ENCODE measurements around the gene ING4.

The ING4 gene

GRCh38 chr12:6664902-6665301 lies 2.0 kb upstream of the ING4 start:
- TF ChIP-seq EP300 (IDR thresholded peaks at IDR 0.05; ENCODE audit: borderline replicate concordance) (no peak), CEBPB (IDR thresholded peaks at IDR 0.05) (peak; percentile 31; the same call in 1 of the 2 replicates)

GRCh38 chr12:6662602-6662905 lies 365 bp downstream of the ING4 start:
- TF ChIP-seq MAX (IDR thresholded peaks at IDR 0.05) (no peak), TAF1 (IDR thresholded peaks at IDR 0.05; ENCODE audit: low read depth) (no peak), RAD21 (IDR thresholded peaks at IDR 0.05; ENCODE audit: low read depth) (no peak), NFIC (IDR thresholded peaks at IDR 0.05) (no peak), ZBTB7A (IDR thresholded peaks at IDR 0.05; ENCODE audit: low read depth) (no peak), FOXM1 (IDR thresholded peaks at IDR 0.05; ENCODE audit: borderline replicate concordance, low read depth) (no peak), EGR1 (IDR thresholded peaks at IDR 0.05) (no peak), USF1 (IDR thresholded peaks at IDR 0.05) (no peak), REST (IDR thresholded peaks at IDR 0.05; ENCODE audit: low read depth) (no peak), CREB1 (IDR thresholded peaks at IDR 0.05; ENCODE audit: low read depth) (no peak), CEBPB (IDR thresholded peaks at IDR 0.05) (no peak), TEAD4 (IDR thresholded peaks at IDR 0.05) (no peak), YY1 (IDR thresholded peaks at IDR 0.05; ENCODE audit: low read depth) (no peak), TCF12 (IDR thresholded peaks at IDR 0.05; ENCODE audit: low read depth) (no peak), EP300 (IDR thresholded peaks at IDR 0.05; ENCODE audit: borderline replicate concordance) (no peak)

GRCh38 chr12:6653987-6654386 lies 8.9 kb downstream of the ING4 start:
- no peak for TF ChIP-seq CEBPB (IDR thresholded peaks at IDR 0.05)
- TF ChIP-seq EP300 (IDR thresholded peaks at IDR 0.05; ENCODE audit: borderline replicate concordance): no peak
- no peak for TF ChIP-seq REST (IDR thresholded peaks at IDR 0.05; ENCODE audit: low read depth)
- TF ChIP-seq EGR1 (IDR thresholded peaks at IDR 0.05): no peak
- TF ChIP-seq TEAD4 (IDR thresholded peaks at IDR 0.05): no peak
- TF ChIP-seq NFIC (IDR thresholded peaks at IDR 0.05): no peak
- TF ChIP-seq ZBTB7A (IDR thresholded peaks at IDR 0.05; ENCODE audit: low read depth): no peak
- TF ChIP-seq TCF12 (IDR thresholded peaks at IDR 0.05; ENCODE audit: low read depth): no peak
- no peak for TF ChIP-seq FOXM1 (IDR thresholded peaks at IDR 0.05; ENCODE audit: borderline replicate concordance, low read depth)

GRCh38 chr12:6653342-6653741 lies 9.6 kb downstream of the ING4 start:
- no peak for TF ChIP-seq MAX (IDR thresholded peaks at IDR 0.05)
- TF ChIP-seq USF1 (IDR thresholded peaks at IDR 0.05): no peak
- TF ChIP-seq TAF1 (IDR thresholded peaks at IDR 0.05; ENCODE audit: low read depth): no peak
- no peak for TF ChIP-seq RAD21 (IDR thresholded peaks at IDR 0.05; ENCODE audit: low read depth)
- no peak for TF ChIP-seq TEAD4 (IDR thresholded peaks at IDR 0.05)
- no peak for TF ChIP-seq EP300 (IDR thresholded peaks at IDR 0.05; ENCODE audit: borderline replicate concordance)
- no peak for TF ChIP-seq EGR1 (IDR thresholded peaks at IDR 0.05)
- TF ChIP-seq YY1 (IDR thresholded peaks at IDR 0.05; ENCODE audit: low read depth): no peak
- TF ChIP-seq ZBTB7A (IDR thresholded peaks at IDR 0.05; ENCODE audit: low read depth): no peak

- no peak for TF ChIP-seq EGR1 (IDR thresholded peaks at IDR 0.05)
- no peak for TF ChIP-seq ZBTB7A (IDR thresholded peaks at IDR 0.05; ENCODE audit: low read depth)
- TF ChIP-seq YY1 (IDR thresholded peaks at IDR 0.05; ENCODE audit: low read depth): no peak
- TF ChIP-seq TAF1 (IDR thresholded peaks at IDR 0.05; ENCODE audit: low read depth): no peak
- no peak for TF ChIP-seq EP300 (IDR thresholded peaks at IDR 0.05; ENCODE audit: borderline replicate concordance)
- TF ChIP-seq REST (IDR thresholded peaks at IDR 0.05; ENCODE audit: low read depth): no peak
- TF ChIP-seq RAD21 (IDR thresholded peaks at IDR 0.05; ENCODE audit: low read depth): no peak
- TF ChIP-seq TCF12 (IDR thresholded peaks at IDR 0.05; ENCODE audit: low read depth): no peak
Observed at GRCh38 chr12:6652391-6652790, 10.5 kb downstream of the ING4 start.

Data from Ishikawa (cell line).